ENCODE measurements around the gene PPP6R1.
"Not testable (repeated sequence)": the region's sequence is repeated elsewhere in the genome, so short reads cannot be mapped to it uniquely, and the experiment has no call there.

The PPP6R1 gene

GRCh38 chr19:55224038-55224665 is 34.7 kb downstream of the PPP6R1 start:
- no peaks in the 10 kb centered on the region for H3K27me3 ChIP-seq (ENCODE audit: control insufficient read depth, insufficient read depth, low read length)
- no peaks in the 10 kb centered on the region for H3K4me1 ChIP-seq (ENCODE audit: control insufficient read depth, low read depth, low read length)
- no peaks in the 10 kb centered on the region for H3K9me3 ChIP-seq (ENCODE audit: control insufficient read depth, low read depth, low read length)
- H3K27ac ChIP-seq (ENCODE audit: low read length): no peak overlapping the region
- H3K9ac ChIP-seq (ENCODE audit: low read length): no peak overlapping the region
- H3K36me3 ChIP-seq (ENCODE audit: control insufficient read depth, low read depth, low read length): no peaks in the 10 kb centered on the region
- no peak overlapping the region for H3K4me3 ChIP-seq (ENCODE audit: low read length)

- Histone ChIP-seq H3K4me1 (ENCODE audit: control insufficient read depth, low read depth, low read length) (no peaks in the 10 kb centered on the region), H3K9ac (ENCODE audit: low read length) (no peak overlapping the region), H3K9me3 (ENCODE audit: control insufficient read depth, low read depth, low read length) (no peaks in the 10 kb centered on the region), H3K4me3 (ENCODE audit: low read length) (no peak overlapping the region), H3K36me3 (ENCODE audit: control insufficient read depth, low read depth, low read length) (no peaks in the 10 kb centered on the region), H3K27me3 (ENCODE audit: control insufficient read depth, insufficient read depth, low read length) (no peaks in the 10 kb centered on the region), H3K27ac (ENCODE audit: low read length) (no peak overlapping the region)
Measured at GRCh38 chr19:55223291-55224037, 35.4 kb downstream of the PPP6R1 start.

GRCh38 chr19:55220525-55220924 is 38.3 kb downstream of the PPP6R1 start:
- no peak overlapping the region for H3K4me3 ChIP-seq (ENCODE audit: low read length)
- no peaks in the 10 kb centered on the region for H3K27me3 ChIP-seq (ENCODE audit: control insufficient read depth, insufficient read depth, low read length)
- no peak overlapping the region for H3K9ac ChIP-seq (ENCODE audit: low read length)
- no peak overlapping the region for H3K27ac ChIP-seq (ENCODE audit: low read length)
- H3K4me1 ChIP-seq (ENCODE audit: control insufficient read depth, low read depth, low read length): peaks cover 3% of the 10 kb centered on the region
- H3K36me3 ChIP-seq (ENCODE audit: control insufficient read depth, low read depth, low read length): no peaks in the 10 kb centered on the region
- H3K9me3 ChIP-seq (ENCODE audit: control insufficient read depth, low read depth, low read length): no peaks in the 10 kb centered on the region

- Histone ChIP-seq H3K27ac (ENCODE audit: low read length) (no peak overlapping the region), H3K9ac (ENCODE audit: low read length) (peak overlapping the region; percentile 24), H3K4me3 (ENCODE audit: low read length) (peak overlapping the region; percentile 56), H3K36me3 (ENCODE audit: control insufficient read depth, low read depth, low read length) (no peaks in the 10 kb centered on the region), H3K9me3 (ENCODE audit: control insufficient read depth, low read depth, low read length) (no peaks in the 10 kb centered on the region), H3K4me1 (ENCODE audit: control insufficient read depth, low read depth, low read length) (peaks cover 3% of the 10 kb centered on the region), H3K27me3 (ENCODE audit: control insufficient read depth, insufficient read depth, low read length) (no peaks in the 10 kb centered on the region)
Measured at GRCh38 chr19:55216461-55217198, 42.2 kb downstream of the PPP6R1 start.

- Histone ChIP-seq H3K27me3 (ENCODE audit: control insufficient read depth, insufficient read depth, low read length) (no peaks in the 10 kb centered on the region), H3K9me3 (ENCODE audit: control insufficient read depth, low read depth, low read length) (no peaks in the 10 kb centered on the region), H3K9ac (ENCODE audit: low read length) (no peak overlapping the region), H3K27ac (ENCODE audit: low read length) (no peak overlapping the region), H3K36me3 (ENCODE audit: control insufficient read depth, low read depth, low read length) (no peaks in the 10 kb centered on the region), H3K4me3 (ENCODE audit: low read length) (no peak overlapping the region), H3K4me1 (ENCODE audit: control insufficient read depth, low read depth, low read length) (peaks cover 3% of the 10 kb centered on the region)
Measured at GRCh38 chr19:55213547-55213946, 45.3 kb downstream of the PPP6R1 start.

- no peaks in the 10 kb centered on the region for H3K9me3 ChIP-seq (ENCODE audit: control insufficient read depth, low read depth, low read length)
- no peaks in the 10 kb centered on the region for H3K27me3 ChIP-seq (ENCODE audit: control insufficient read depth, insufficient read depth, low read length)
- H3K4me1 ChIP-seq (ENCODE audit: control insufficient read depth, low read depth, low read length): peaks cover 3% of the 10 kb centered on the region
- H3K9ac ChIP-seq (ENCODE audit: low read length): no peak overlapping the region
- no peaks in the 10 kb centered on the region for H3K36me3 ChIP-seq (ENCODE audit: control insufficient read depth, low read depth, low read length)
- H3K4me3 ChIP-seq (ENCODE audit: low read length): no peak overlapping the region
- H3K27ac ChIP-seq (ENCODE audit: low read length): no peak overlapping the region
Measured at GRCh38 chr19:55212447-55212846, 46.4 kb downstream of the PPP6R1 start.

GRCh38 chr19:55209693-55210472 is 48.9 kb downstream of the PPP6R1 start:
- Histone ChIP-seq H3K4me1 (ENCODE audit: control insufficient read depth, low read depth, low read length) (no peaks in the 10 kb centered on the region), H3K4me3 (ENCODE audit: low read length) (no peak overlapping the region), H3K27ac (ENCODE audit: low read length) (no peak overlapping the region), H3K36me3 (ENCODE audit: control insufficient read depth, low read depth, low read length) (no peaks in the 10 kb centered on the region), H3K27me3 (ENCODE audit: control insufficient read depth, insufficient read depth, low read length) (no peaks in the 10 kb centered on the region), H3K9ac (ENCODE audit: low read length) (no peak overlapping the region), H3K9me3 (ENCODE audit: control insufficient read depth, low read depth, low read length) (no peaks in the 10 kb centered on the region)

- Histone ChIP-seq H3K4me3 (ENCODE audit: low read length) (no peak within 1 kb of the TSS), H3K27ac (ENCODE audit: low read length) (no peak within 1 kb of the TSS), H3K4me1 (ENCODE audit: control insufficient read depth, low read depth, low read length) (no peaks in the 10 kb centered on the region), H3K9ac (ENCODE audit: low read length) (no peak within 1 kb of the TSS), H3K9me3 (ENCODE audit: control insufficient read depth, low read depth, low read length) (no peaks in the 10 kb centered on the region), H3K36me3 (ENCODE audit: control insufficient read depth, low read depth, low read length) (no peaks in the 10 kb centered on the region), H3K27me3 (ENCODE audit: control insufficient read depth, insufficient read depth, low read length) (no peaks in the 10 kb centered on the region)
Measured at GRCh38 chr19:55208880-55209692, 49.7 kb downstream of the PPP6R1 start, which contains the start of gene PTPRH. PTPRH (minus strand) TSS chr19:55209501; CDS start chr19:55209433, 68 bp downstream.

GRCh38 chr19:55206664-55207500 is 51.9 kb downstream of the PPP6R1 start:
- H3K36me3 ChIP-seq (ENCODE audit: control insufficient read depth, low read depth, low read length): no peaks in the 10 kb centered on the region
- H3K9ac ChIP-seq (ENCODE audit: low read length): no peak overlapping the region
- no peak overlapping the region for H3K27ac ChIP-seq (ENCODE audit: low read length)
- H3K9me3 ChIP-seq (ENCODE audit: control insufficient read depth, low read depth, low read length): no peaks in the 10 kb centered on the region
- no peak overlapping the region for H3K4me3 ChIP-seq (ENCODE audit: low read length)
- H3K27me3 ChIP-seq (ENCODE audit: control insufficient read depth, insufficient read depth, low read length): no peaks in the 10 kb centered on the region
- H3K4me1 ChIP-seq (ENCODE audit: control insufficient read depth, low read depth, low read length): no peaks in the 10 kb centered on the region

GRCh38 chr19:55202199-55202598 is 56.6 kb downstream of the PPP6R1 start:
- H3K27me3 ChIP-seq (ENCODE audit: control insufficient read depth, insufficient read depth, low read length): peaks cover 10% of the 10 kb centered on the region
- H3K4me1 ChIP-seq (ENCODE audit: control insufficient read depth, low read depth, low read length); H3K36me3 ChIP-seq (ENCODE audit: control insufficient read depth, low read depth, low read length); H3K9ac ChIP-seq (ENCODE audit: low read length); H3K27ac ChIP-seq (ENCODE audit: low read length); H3K4me3 ChIP-seq (ENCODE audit: low read length); H3K9me3 ChIP-seq (ENCODE audit: control insufficient read depth, low read depth, low read length): not testable (repeated sequence)

Measured in iPS-18a (cell line).